Pancreas (tissue), 10 donors: ENCODE data around the gene FBXO22. TPM values are rescaled to one million over a fixed set of nuclear protein-coding genes. Genes with fewer than 3 reads are reported as not detected.

ENCODE experiments used
- ATAC-seq, 4 donors: fragments of 200-7000 bp; cut with Tn5 transposase; one replicate each; pipeline versions ENCODE4 v1.8.0 to v1.9.1; 2020; ENCODE audit warnings: mild to moderate bottlenecking in 4 of 4, moderate library complexity in 4 of 4
- DNase-seq, 6 donors: peaks; one replicate each; pipeline ENCODE4 v3.0.0-alpha.2; 2020
- FAIRE-seq: peaks from 2 replicates; lab custom pipeline; 2012; peaks lifted over from hg19 to GRCh38; lab: Jason Lieb, UNC
- H3K27ac ChIP-seq, 4 donors: fragments of 200-600 bp; sonication (generic); 1 replicate in 3 of 4; 2 replicates in 1 of 4; pipeline versions ENCODE4 v1.5.0 to v1.8.0; 2020
- H3K27me3 ChIP-seq, 4 donors: fragments of 200-600 bp; one replicate each; pipeline ENCODE4 v1.8.0; 2021
- H3K36me3 ChIP-seq, 3 donors: fragments of 200-600 bp; sonication (generic) in 1 of 3; one replicate each; pipeline versions ENCODE4 v1.5.0 to v1.8.0; 2020 to 2021
- H3K4me1 ChIP-seq, 3 donors: fragments of 200-600 bp; one replicate each; pipeline ENCODE4 v1.8.0; 2021
- H3K4me3 ChIP-seq, 4 donors: fragments of 200-600 bp; sonication (generic) in 2 of 4; one replicate each; pipeline versions ENCODE4 v1.5.0 to v1.8.0; 2020 to 2021
- H3K9me3 ChIP-seq, 4 donors: fragments of 200-600 bp; one replicate each; pipeline ENCODE4 v1.8.0; 2021
- WGBS, 2 donors: extraction: QIAGEN DNeasy Blood & Tissue Kit; methylation state at CpG; one replicate each; pipeline ENCODE4 v1.1.7; 2013; 5-methylcytosine and 5-hydroxymethylcytosine counted together
- intact Hi-C, 3 donors: fragments of 100-400 bp; cut with DNase I; formaldehyde crosslinking; loops; one replicate each; pipeline versions ENCODE4 v1.11.1 to v1.14.2; 2022
- polyA plus RNA-seq, 2 donors: library from polyadenylated mRNA; stranded (reverse); fragments of 200-250 nt; gene quantifications; one replicate each; pipeline ENCODE4 v1.2.3, GENCODE V29; 2013
- total RNA-seq, 6 donors: library from RNA; stranded (reverse); fragmentation: NEBNext Ultra II Directional in 4 of 6; extraction: Animal tissue kit (Norgen Biotek cat#: 25700) in 4 of 6; gene quantifications; one replicate each; pipeline versions ENCODE4 v1.2.1 to v1.2.4, GENCODE V29; 2021 to 2023
- TF ChIP-seq, protein P1 (sequence below), 4 donors: fragments of 200-600 bp; sonication (generic) in 3 of 4; IDR thresholded peaks; one replicate each; pipeline versions ENCODE4 v1.5.0 to v1.8.0; 2021; ENCODE audit warnings: antibody characterized with exemption in 4 of 4
- donor health status: healthy with polysubstance abuse.
- donor health status: DM: no; HTN: no; CAD: no; lungs with moderate emphysema.
- donor health status: DM: no; HTN: no; CAD: no.
- donor health status: control.
- donor health status: control.
- donor health status: Bipolar disorder and iron deficiency.
- donor health status: DM: yes; HTN: yes; CAD: no.
- donor health status: DM: no; HTN: no; CAD: no.
- donor health status: DM: no; HTN: no; CAD: no.
- donor health status: DM: yes; HTN: yes; CAD: no.

FBXO22 gene
- total and polyA plus RNA-seq, 8 donors = 3.1 to 14.9 (median 12.5) TPM

DNA sequence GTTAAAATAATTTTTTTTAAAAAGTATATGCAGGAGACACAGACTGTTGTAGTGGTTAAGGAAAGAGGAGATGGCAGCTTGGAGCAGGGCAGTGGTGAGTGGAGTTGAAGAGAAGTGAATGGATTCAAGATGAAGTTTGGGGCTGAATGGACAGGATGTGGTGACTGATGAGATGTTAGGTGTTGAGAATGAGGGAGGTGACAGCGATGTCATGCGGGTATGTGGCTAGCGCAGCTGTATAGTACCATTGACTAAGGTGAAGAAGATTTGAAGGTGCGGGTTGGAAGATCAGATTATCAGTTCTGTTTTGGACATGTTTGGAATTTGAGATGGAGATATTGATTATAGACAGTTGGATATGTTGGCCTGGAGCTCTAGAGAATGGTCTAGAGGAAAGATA lies 20.1 kb downstream of the FBXO22 start:
- Histone ChIP-seq H3K27ac (no peak overlapping the region), H3K36me3 (no peaks in the 10 kb centered on the region), H3K4me3 (no peak overlapping the region), H3K27me3 (no peaks in the 10 kb centered on the region), H3K9me3 (no peaks in the 10 kb centered on the region), H3K4me1 (peaks cover 0 to 8% (median 3%) of the 10 kb centered on the region in 3 donors)
- no peak for FAIRE-seq
- no peak for DNase-seq
- intact Hi-C loops = no loop called here
- ATAC-seq = no peak
- WGBS, 2 donors = 95% methylated on average over 4 of the region's 4 CpGs
- TF ChIP-seq, protein P1, sequence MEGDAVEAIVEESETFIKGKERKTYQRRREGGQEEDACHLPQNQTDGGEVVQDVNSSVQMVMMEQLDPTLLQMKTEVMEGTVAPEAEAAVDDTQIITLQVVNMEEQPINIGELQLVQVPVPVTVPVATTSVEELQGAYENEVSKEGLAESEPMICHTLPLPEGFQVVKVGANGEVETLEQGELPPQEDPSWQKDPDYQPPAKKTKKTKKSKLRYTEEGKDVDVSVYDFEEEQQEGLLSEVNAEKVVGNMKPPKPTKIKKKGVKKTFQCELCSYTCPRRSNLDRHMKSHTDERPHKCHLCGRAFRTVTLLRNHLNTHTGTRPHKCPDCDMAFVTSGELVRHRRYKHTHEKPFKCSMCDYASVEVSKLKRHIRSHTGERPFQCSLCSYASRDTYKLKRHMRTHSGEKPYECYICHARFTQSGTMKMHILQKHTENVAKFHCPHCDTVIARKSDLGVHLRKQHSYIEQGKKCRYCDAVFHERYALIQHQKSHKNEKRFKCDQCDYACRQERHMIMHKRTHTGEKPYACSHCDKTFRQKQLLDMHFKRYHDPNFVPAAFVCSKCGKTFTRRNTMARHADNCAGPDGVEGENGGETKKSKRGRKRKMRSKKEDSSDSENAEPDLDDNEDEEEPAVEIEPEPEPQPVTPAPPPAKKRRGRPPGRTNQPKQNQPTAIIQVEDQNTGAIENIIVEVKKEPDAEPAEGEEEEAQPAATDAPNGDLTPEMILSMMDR (IDR thresholded peaks at IDR 0.05) = no peak

DNA sequence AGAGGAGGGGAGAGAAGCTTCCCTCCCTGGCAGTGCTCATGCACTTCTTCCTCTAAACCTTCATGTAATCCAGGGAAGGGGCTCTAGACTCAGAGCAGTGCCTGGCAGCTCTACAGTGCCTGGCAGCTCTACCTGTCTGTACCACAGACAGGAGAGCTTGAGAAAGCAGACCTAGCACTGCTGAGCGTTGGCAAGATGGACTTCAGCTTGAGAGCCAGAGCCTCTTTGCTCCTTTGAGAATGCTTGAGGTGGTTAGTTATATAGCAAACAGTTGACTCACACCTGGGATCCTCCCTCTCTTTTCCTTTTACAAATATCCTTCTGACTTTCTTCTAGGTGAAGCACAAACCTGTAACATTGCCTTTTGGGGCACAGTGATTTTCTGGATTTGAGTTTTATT lies 20.9 kb downstream of the FBXO22 start:
- Histone ChIP-seq H3K27me3 (no peaks in the 10 kb centered on the region), H3K4me1 (peaks cover 0 to 8% (median 3%) of the 10 kb centered on the region in 3 donors), H3K4me3 (no peak overlapping the region), H3K36me3 (no peaks in the 10 kb centered on the region), H3K9me3 (no peaks in the 10 kb centered on the region), H3K27ac (no peak overlapping the region)
- no peak for DNase-seq
- FAIRE-seq = no peak
- intact Hi-C loops = no loop called here
- ATAC-seq = no peak
- WGBS, 2 donors = 75 to 76% methylated on average over 1 of the region's 1 CpG
- TF ChIP-seq, protein P1 (IDR thresholded peaks at IDR 0.05) = no peak

DNA sequence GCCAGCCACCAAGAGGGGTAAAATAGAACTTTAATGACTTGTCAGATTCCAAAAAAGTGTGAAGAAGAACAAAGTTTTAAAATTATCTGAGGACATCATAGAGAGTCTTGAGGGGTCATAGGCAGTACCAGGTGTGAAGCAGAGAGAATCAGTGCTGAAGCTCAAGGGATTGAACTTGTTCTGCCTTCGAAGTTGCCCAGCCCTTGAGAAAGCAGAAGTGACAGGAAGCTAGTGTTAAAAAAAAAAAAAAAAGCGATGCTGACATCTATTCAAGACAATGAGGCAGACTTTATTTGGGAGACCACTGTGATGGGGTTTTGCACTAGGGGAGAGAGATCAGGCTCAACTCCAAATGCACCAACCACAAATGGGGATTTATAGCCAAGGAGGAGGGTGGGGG lies 21.8 kb downstream of the FBXO22 start:
- no peak for DNase-seq
- FAIRE-seq = no peak
- no peaks in the 10 kb centered on the region for H3K9me3 ChIP-seq
- TF ChIP-seq, protein P1 (IDR thresholded peaks at IDR 0.05) = no peak
- intact Hi-C loops = no loop called here
- peaks cover 0 to 8% (median 3%) of the 10 kb centered on the region in 3 donors for H3K4me1 ChIP-seq
- WGBS, 2 donors = 81 to 84% methylated on average over 2 of the region's 2 CpGs
- H3K36me3 ChIP-seq = no peaks in the 10 kb centered on the region
- H3K4me3 ChIP-seq = no peak overlapping the region
- ATAC-seq = no peak
- H3K27me3 ChIP-seq = no peaks in the 10 kb centered on the region
- H3K27ac ChIP-seq = no peak overlapping the region

DNA sequence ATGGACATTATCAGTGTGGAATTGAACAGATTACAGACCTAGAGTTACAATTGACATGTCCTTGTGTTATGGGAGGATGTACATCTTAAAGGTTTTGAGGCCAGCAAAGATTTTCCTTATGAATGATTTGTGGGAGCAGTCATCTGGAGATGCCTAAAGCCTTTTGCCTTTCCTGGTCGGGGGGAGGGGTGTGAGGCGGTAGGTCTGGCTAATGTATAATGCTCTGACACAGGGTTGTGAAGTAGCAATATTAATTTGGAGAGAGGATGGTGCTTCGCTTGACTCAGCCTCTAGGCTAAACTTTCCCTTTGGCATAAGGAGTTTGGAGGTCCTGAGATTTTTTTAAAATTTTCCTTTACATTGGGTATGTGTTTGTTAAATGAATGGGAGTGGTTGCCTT lies 23.3 kb downstream of the FBXO22 start:
- peaks cover 0 to 6% (median 2%) of the 10 kb centered on the region in 3 donors for H3K4me1 ChIP-seq
- H3K36me3 ChIP-seq = no peaks in the 10 kb centered on the region
- 85 to 89% methylated on average over 3 of the region's 3 CpGs for WGBS, 2 donors
- no peaks in the 10 kb centered on the region for H3K9me3 ChIP-seq
- H3K4me3 ChIP-seq = no peak overlapping the region
- DNase-seq = no peak
- no peak for ATAC-seq
- no peak overlapping the region for H3K27ac ChIP-seq
- no peaks in the 10 kb centered on the region for H3K27me3 ChIP-seq
- FAIRE-seq = no peak
- TF ChIP-seq, protein P1 (IDR thresholded peaks at IDR 0.05) = no peak
- intact Hi-C loops = no loop called here

DNA sequence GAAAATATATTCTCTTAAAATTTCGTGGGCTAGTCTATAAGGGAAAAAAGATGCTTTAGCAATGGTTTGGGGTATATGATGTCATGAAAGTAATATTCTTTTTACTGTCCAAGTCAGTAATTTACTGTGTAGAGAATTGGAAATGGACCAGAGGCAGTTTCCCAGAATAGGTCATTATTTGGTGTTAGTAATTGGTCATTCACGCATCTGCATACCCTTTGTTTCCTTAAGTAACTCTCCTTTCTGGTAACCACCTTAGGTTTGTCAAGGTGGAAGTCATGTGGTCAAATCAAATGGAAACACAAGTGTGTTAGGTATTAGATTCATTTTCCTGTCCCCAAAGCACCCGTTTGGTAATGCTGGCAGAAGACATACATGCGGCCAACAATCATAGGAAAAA lies 23.9 kb downstream of the FBXO22 start:
- TF ChIP-seq, protein P1 (IDR thresholded peaks at IDR 0.05) = no peak
- no peak for DNase-seq
- Histone ChIP-seq H3K9me3 (no peaks in the 10 kb centered on the region), H3K27ac (no peak overlapping the region), H3K4me3 (no peak overlapping the region), H3K27me3 (no peaks in the 10 kb centered on the region), H3K36me3 (no peaks in the 10 kb centered on the region), H3K4me1 (no peaks in the 10 kb centered on the region)
- 83 to 88% methylated on average over 4 of the region's 4 CpGs for WGBS, 2 donors
- no peak for ATAC-seq
- intact Hi-C loops = no loop called here
- FAIRE-seq = no peak
